Spleen (tissue), 11 donors: Measurements from ENCODE around the gene OR7C2. TPM values are rescaled to one million over a fixed set of nuclear protein-coding genes. Genes with fewer than 3 reads are reported as not detected.
"Not testable (repeated sequence)": the region's sequence is repeated elsewhere in the genome, so short reads cannot be mapped to it uniquely, and the experiment has no call there.

Source experiments
- DNase-seq: peaks from one replicate; pipeline ENCODE4 v3.0.0-alpha.2; 2020
- H3K27ac ChIP-seq, 8 donors: fragments of 200-600 bp; sonication (generic) in 7 of 8; 1 replicate in 4 of 8; 2 replicates in 4 of 8; pipeline versions ENCODE4 v1.5.0 to v1.8.0; 2016 to 2021; ENCODE audit warnings: inconsistent platforms in 4 of 8, mild to moderate bottlenecking in 4 of 8, moderate library complexity in 1 of 8
- H3K27me3 ChIP-seq, 7 donors: fragments of 200-600 bp; sonication (generic) in 6 of 7; replicated peaks in 1 of 7; 1 replicate in 4 of 7; 2 replicates in 3 of 7; pipeline versions ENCODE4 v1.5.0 to v1.8.0; 2016 to 2021; ENCODE audit warnings: inconsistent platforms in 3 of 7, mild to moderate bottlenecking in 1 of 7
- H3K36me3 ChIP-seq, 6 donors: fragments of 200-600 bp; sonication (generic) in 5 of 6; 1 replicate in 4 of 6; 2 replicates in 2 of 6; pipeline versions ENCODE4 v1.5.0 to v1.8.0; 2016 to 2021; ENCODE audit warnings: inconsistent platforms in 2 of 6
- H3K4me1 ChIP-seq, 6 donors: fragments of 200-600 bp; sonication (generic) in 5 of 6; 1 replicate in 3 of 6; 2 replicates in 3 of 6; pipeline versions ENCODE4 v1.5.0 to v1.8.0; 2016 to 2021; ENCODE audit warnings: inconsistent platforms in 3 of 6
- H3K4me3 ChIP-seq, 8 donors: fragments of 200-600 bp; sonication (generic) in 7 of 8; 1 replicate in 4 of 8; 2 replicates in 4 of 8; pipeline versions ENCODE4 v1.5.0 to v1.8.0; 2016 to 2021; ENCODE audit warnings: inconsistent platforms in 4 of 8, mild to moderate bottlenecking in 4 of 8, moderate library complexity in 2 of 8
- H3K9me3 ChIP-seq, 8 donors: fragments of 200-600 bp; sonication (generic) in 7 of 8; 1 replicate in 4 of 8; 2 replicates in 4 of 8; pipeline versions ENCODE4 v1.5.0 to v1.8.0; 2016 to 2021; ENCODE audit warnings: inconsistent platforms in 4 of 8
- POLR2A ChIP-seq, 3 donors: fragments of 450-650 bp; IDR thresholded peaks; one replicate each; pipeline ENCODE4 v1.5.1; 2017; ENCODE audit warnings: antibody characterized with exemption in 3 of 3, mild to moderate bottlenecking in 1 of 3
- POLR2AphosphoS5 ChIP-seq, 3 donors: sonication (generic); formaldehyde crosslinking; IDR thresholded peaks; one replicate each; pipeline ENCODE4 v1.5.1; 2017; ENCODE audit warnings: antibody characterized with exemption in 3 of 3
- WGBS, 5 donors: extraction: QIAGEN DNeasy Blood & Tissue Kit in 3 of 5; methylation state at CpG; one replicate each; pipeline versions ENCODE4 v1.1.5 to v1.1.7; 2013 to 2018; 5-methylcytosine and 5-hydroxymethylcytosine counted together
- intact Hi-C: fragments of 100-400 bp; cut with DNase I; formaldehyde crosslinking; loops from one replicate; pipeline ENCODE4 v1.15.0; 2023; ENCODE audit warnings: low total_unique reads
- polyA plus RNA-seq, 3 donors: library from polyadenylated mRNA; stranded (reverse); fragments of 200-250 nt; gene quantifications; one replicate each; pipeline ENCODE4 v1.2.1, GENCODE V29; 2013
- total RNA-seq, 7 donors: library from RNA; depleted of rRNA in 3 of 7; stranded (reverse); fragments of >200 nt in 3 of 7; fragmentation: NEBNext Ultra II Directional in 4 of 7; extraction: Animal tissue kit (Norgen Biotek cat#: 25700) in 4 of 7; gene quantifications; one replicate each; pipeline versions ENCODE4 v1.1.0 to v1.2.1, GENCODE V29; 2016 to 2021
- TF ChIP-seq, protein P1 (sequence below), 11 experiments: fragments of 200-600 bp in 7 of 11; fragments of 450-650 bp in 4 of 11; sonication (generic) in 4 of 11; IDR thresholded peaks in 8 of 11; conservative IDR thresholded peaks in 3 of 11; 1 replicate in 7 of 11; 2 replicates in 4 of 11; pipeline versions ENCODE4 v1.4.0 to v1.8.0; 2016 to 2021; ENCODE audit warnings: antibody characterized with exemption in 11 of 11, inconsistent platforms in 4 of 11, mild to moderate bottlenecking in 1 of 11
- donor health status: healthy with polysubstance abuse.
- donor health status: DM: no; HTN: no; CAD: no; lungs with moderate emphysema.
- donor health status: DM: no; HTN: no; CAD: no.
- donor health status: Bipolar disorder and iron deficiency.
- donor health status: healthy.
- donor health status: DM: no; HTN: no; CAD: no.
- donor health status: DM: yes; HTN: yes; CAD: no.

Gene OR7C2
- total and polyA plus RNA-seq, 10 donors = not detected

DNA sequence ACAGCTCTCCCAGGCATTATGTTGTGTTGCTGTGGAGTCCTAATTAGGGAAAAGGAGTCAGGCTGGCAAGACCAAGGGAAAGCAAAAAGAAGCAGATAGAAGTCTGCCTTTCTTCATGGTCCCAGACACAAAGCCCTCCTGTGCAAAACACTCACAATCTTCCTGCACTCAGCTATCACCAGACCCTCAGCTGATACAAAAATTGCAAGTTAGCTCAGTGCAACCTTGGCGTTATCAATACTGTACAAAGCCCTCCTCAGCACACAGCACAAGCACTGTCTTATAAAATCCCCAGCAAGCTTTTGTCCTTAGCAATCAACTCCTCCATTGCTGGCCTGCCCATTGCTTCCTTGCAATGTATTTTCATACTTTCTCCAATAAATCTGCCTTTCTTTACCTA is 3.2 kb downstream of the OR7C2 start:
- peaks cover 0 to 1% (median 0%) of the 10 kb centered on the region in 7 donors for H3K27me3 ChIP-seq
- TF ChIP-seq, protein P1, sequence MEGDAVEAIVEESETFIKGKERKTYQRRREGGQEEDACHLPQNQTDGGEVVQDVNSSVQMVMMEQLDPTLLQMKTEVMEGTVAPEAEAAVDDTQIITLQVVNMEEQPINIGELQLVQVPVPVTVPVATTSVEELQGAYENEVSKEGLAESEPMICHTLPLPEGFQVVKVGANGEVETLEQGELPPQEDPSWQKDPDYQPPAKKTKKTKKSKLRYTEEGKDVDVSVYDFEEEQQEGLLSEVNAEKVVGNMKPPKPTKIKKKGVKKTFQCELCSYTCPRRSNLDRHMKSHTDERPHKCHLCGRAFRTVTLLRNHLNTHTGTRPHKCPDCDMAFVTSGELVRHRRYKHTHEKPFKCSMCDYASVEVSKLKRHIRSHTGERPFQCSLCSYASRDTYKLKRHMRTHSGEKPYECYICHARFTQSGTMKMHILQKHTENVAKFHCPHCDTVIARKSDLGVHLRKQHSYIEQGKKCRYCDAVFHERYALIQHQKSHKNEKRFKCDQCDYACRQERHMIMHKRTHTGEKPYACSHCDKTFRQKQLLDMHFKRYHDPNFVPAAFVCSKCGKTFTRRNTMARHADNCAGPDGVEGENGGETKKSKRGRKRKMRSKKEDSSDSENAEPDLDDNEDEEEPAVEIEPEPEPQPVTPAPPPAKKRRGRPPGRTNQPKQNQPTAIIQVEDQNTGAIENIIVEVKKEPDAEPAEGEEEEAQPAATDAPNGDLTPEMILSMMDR (IDR thresholded peaks at IDR 0.05 in 8 of 11, conservative IDR thresholded peaks at IDR 0.05 in 3 of 11) = no peak
- TF ChIP-seq POLR2A (IDR thresholded peaks at IDR 0.05) (no peak), POLR2AphosphoS5 (IDR thresholded peaks at IDR 0.05) (no peak)
- 82 to 97% (median 91%) methylated on average over 1 of the region's 1 CpG for WGBS, 5 donors
- peaks cover 0 to 19% (median 0%) of the 10 kb centered on the region in 6 donors for H3K4me1 ChIP-seq
- intact Hi-C loops = no loop called here
- H3K36me3 ChIP-seq = no peaks in the 10 kb centered on the region
- no peak for DNase-seq
- no peak overlapping the region for H3K27ac ChIP-seq
- no peaks in the 10 kb centered on the region for H3K9me3 ChIP-seq
- no peak overlapping the region for H3K4me3 ChIP-seq

DNA sequence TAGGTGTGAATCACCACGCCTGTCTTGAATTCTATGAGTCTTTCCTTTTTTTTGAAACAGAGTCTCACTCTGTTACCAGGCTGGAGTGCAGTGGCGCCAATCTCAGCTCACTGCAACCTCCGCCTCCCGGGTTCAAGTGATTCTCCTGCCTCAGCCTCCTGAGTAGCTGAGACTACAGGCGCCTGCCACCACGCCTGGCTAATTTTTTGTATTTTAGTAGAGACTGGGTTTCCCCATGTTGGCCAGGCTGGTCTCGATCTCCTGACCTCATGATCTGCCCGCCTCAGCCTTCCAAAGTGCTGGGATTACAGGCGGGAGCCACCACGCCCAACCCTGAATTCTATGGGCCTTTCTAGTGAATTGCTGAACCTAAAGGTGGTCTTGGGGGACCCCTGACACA is 8.1 kb downstream of the OR7C2 start:
- H3K36me3 ChIP-seq, H3K4me3 ChIP-seq, H3K9me3 ChIP-seq, H3K27ac ChIP-seq, DNase-seq, intact Hi-C loops, H3K4me1 ChIP-seq: not testable (repeated sequence)
- 85 to 93% (median 89%) methylated on average over 10 of the region's 10 CpGs for WGBS, 5 donors
- H3K27me3 ChIP-seq = peaks cover 0 to 20% (median 0%) of the 10 kb centered on the region in 7 donors

DNA sequence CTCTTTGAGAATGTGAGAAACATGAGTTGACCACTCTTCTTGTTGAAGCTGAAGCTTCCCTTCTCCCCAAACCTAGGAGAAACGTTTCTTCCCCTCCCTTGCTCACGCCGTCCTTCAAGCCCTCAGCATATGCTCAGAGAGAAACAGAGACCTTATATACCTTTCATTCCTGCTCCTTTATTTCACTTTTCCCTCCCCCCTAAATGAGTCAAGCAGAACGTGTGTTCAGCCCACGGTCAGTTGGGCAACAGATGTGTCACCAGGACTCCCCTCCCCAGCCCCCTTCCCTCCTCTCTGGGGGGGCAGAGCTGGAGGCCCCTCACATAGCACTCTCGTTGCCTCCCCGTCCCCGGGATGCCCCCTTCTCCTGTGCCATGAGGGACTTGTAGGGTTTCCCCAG is 8.6 kb downstream of the OR7C2 start:
- Histone ChIP-seq H3K4me1 (no peaks in the 10 kb centered on the region), H3K27ac (no peak overlapping the region), H3K36me3 (no peaks in the 10 kb centered on the region), H3K27me3 (peaks cover 0 to 25% (median 0%) of the 10 kb centered on the region in 7 donors), H3K9me3 (peaks cover 0 to 4% (median 0%) of the 10 kb centered on the region in 8 donors), H3K4me3 (no peak overlapping the region)
- intact Hi-C loops = no loop called here
- WGBS, 5 donors = 65 to 84% (median 70%) methylated on average over 8 of the region's 8 CpGs
- TF ChIP-seq POLR2A (IDR thresholded peaks at IDR 0.05) (no peak), POLR2AphosphoS5 (IDR thresholded peaks at IDR 0.05) (no peak)
- TF ChIP-seq, protein P1 (IDR thresholded peaks at IDR 0.05 in 8 of 11, conservative IDR thresholded peaks at IDR 0.05 in 3 of 11) = no peak
- DNase-seq = no peak

DNA sequence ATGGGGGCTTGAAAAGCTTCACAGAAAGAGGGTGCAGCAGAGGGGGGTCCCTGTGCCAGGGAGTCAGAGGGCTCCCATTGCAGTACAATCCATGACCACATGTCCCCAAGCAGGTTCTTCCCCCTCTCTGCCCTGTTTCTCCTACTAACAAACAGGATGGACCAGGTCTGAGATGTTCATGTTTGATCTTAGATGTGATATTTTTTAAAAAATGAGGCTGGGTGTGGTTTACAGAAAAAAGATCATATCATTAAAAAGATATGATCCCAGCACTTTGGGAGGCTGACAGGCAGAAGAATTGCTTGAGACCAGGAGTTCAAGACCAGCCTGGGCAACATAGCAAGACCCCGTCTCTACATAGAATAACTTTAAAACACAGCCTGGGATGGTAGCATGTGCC is 9.1 kb downstream of the OR7C2 start:
- H3K9me3 ChIP-seq = peaks cover 0 to 4% (median 0%) of the 10 kb centered on the region in 8 donors
- no peak overlapping the region for H3K27ac ChIP-seq
- H3K27me3 ChIP-seq = peaks cover 0 to 26% (median 0%) of the 10 kb centered on the region in 7 donors
- TF ChIP-seq POLR2A (IDR thresholded peaks at IDR 0.05) (no peak), POLR2AphosphoS5 (IDR thresholded peaks at IDR 0.05) (no peak)
- TF ChIP-seq, protein P1 (IDR thresholded peaks at IDR 0.05 in 8 of 11, conservative IDR thresholded peaks at IDR 0.05 in 3 of 11) = no peak
- intact Hi-C loops = no loop called here
- H3K36me3 ChIP-seq = no peaks in the 10 kb centered on the region
- DNase-seq = no peak
- 89 to 100% (median 95%) methylated on average over 1 of the region's 1 CpG for WGBS, 5 donors
- no peak overlapping the region for H3K4me3 ChIP-seq
- no peaks in the 10 kb centered on the region for H3K4me1 ChIP-seq

DNA sequence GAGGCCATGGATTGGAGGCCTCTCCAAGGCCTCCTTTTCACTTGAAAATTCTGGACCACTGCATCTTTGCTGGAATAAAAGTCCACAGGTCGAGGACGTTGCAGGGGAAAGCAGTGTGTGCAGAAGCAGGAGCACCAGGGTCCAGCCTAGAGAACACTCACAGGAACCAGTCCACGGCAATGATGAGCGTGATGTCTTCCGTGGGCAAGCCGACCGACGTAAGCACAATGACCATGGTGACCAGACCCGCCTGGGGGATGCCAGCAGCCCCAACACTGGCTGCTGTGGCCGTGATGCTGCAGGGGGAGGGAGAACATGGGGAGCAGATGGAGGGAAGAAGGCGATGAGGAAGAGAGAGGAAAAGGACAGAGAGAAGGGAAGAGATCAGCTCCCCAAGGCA is 11.5 kb downstream of the OR7C2 start:
- H3K9me3 ChIP-seq = peaks cover 0 to 22% (median 8%) of the 10 kb centered on the region in 8 donors
- peaks cover 0 to 35% (median 0%) of the 10 kb centered on the region in 7 donors for H3K27me3 ChIP-seq
- H3K4me3 ChIP-seq = no peak overlapping the region
- H3K4me1 ChIP-seq = no peaks in the 10 kb centered on the region
- no peak for DNase-seq
- intact Hi-C loops = no loop called here
- H3K27ac ChIP-seq = no peak overlapping the region
- no peak for TF ChIP-seq POLR2AphosphoS5 (IDR thresholded peaks at IDR 0.05)
- no peaks in the 10 kb centered on the region for H3K36me3 ChIP-seq
- 72 to 92% (median 86%) methylated on average over 11 of the region's 11 CpGs for WGBS, 5 donors
